CD14-positive monocyte (primary cell): ENCODE measurements around the gene CEL. TPM values are rescaled to one million over a fixed set of nuclear protein-coding genes. Genes with fewer than 3 reads are reported as not detected.

Experiments used
- DNase-seq, 3 donors: peaks; one replicate each; pipeline ENCODE4 v3.0.0-alpha.2; 2011 to 2022
- H2AFZ ChIP-seq: 2 replicates; pipeline ENCODE4 v1.6.0; 2012; ENCODE audit warnings: mild to moderate bottlenecking, low read depth, low read length, inconsistent platforms; ENCODE audit not compliant: insufficient read depth, poor library complexity, severe bottlenecking
- H3K27ac ChIP-seq, 2 donors: 1 replicate in 1 of 2; 2 replicates in 1 of 2; pipeline ENCODE4 v1.5.1; 2012 to 2013; ENCODE audit warnings: low read length in 2 of 2, control low read depth in 1 of 2, inconsistent platforms in 1 of 2, low read depth in 1 of 2, mild to moderate bottlenecking in 1 of 2
- H3K27me3 ChIP-seq, 2 donors: one replicate each; pipeline versions ENCODE4 v1.6.0 to v1.6.1; 2011 to 2013; ENCODE audit warnings: low read length in 2 of 2; ENCODE audit not compliant: control insufficient read depth in 2 of 2, insufficient read depth in 2 of 2
- H3K36me3 ChIP-seq, 2 donors: replicated peaks in 1 of 2; 1 replicate in 1 of 2; 2 replicates in 1 of 2; pipeline versions ENCODE4 v1.5.1 to v1.6.1; 2012 to 2013; ENCODE audit warnings: low read length in 2 of 2, control low read depth in 1 of 2, inconsistent platforms in 1 of 2, mild to moderate bottlenecking in 1 of 2; ENCODE audit not compliant: insufficient read depth in 2 of 2, control insufficient read depth in 1 of 2
- H3K4me1 ChIP-seq, 2 donors: 1 replicate in 1 of 2; 2 replicates in 1 of 2; pipeline versions ENCODE4 v1.5.1 to v1.6.1; 2012 to 2013; ENCODE audit warnings: low read length in 2 of 2, control low read depth in 1 of 2, inconsistent platforms in 1 of 2, mild to moderate bottlenecking in 1 of 2, moderate library complexity in 1 of 2; ENCODE audit not compliant: insufficient read depth in 2 of 2, control insufficient read depth in 1 of 2
- H3K4me2 ChIP-seq: replicated peaks from 2 replicates; pipeline ENCODE3; 2012; ENCODE audit warnings: low read length, moderate library complexity, mild to moderate bottlenecking; ENCODE audit not compliant: poor library complexity, severe bottlenecking; ENCODE audit errors: extremely low read depth
- H3K4me3 ChIP-seq, 3 experiments: fragments of 200-600 bp in 1 of 3; sonication (generic) in 1 of 3; replicated peaks in 1 of 3; 1 replicate in 2 of 3; 2 replicates in 1 of 3; pipeline ENCODE4 v1.5.1; 2011 to 2013; ENCODE audit warnings: low read length in 3 of 3, mild to moderate bottlenecking in 3 of 3, control low read depth in 2 of 3, low read depth in 2 of 3, inconsistent platforms in 1 of 3, moderate library complexity in 1 of 3
- H3K79me2 ChIP-seq: 2 replicates; pipeline ENCODE4 v1.6.0; 2012; ENCODE audit warnings: mild to moderate bottlenecking, control low read depth, inconsistent platforms, low read length, moderate library complexity; ENCODE audit not compliant: insufficient read depth
- H3K9ac ChIP-seq: 2 replicates; pipeline ENCODE4 v1.6.0; 2017; ENCODE audit warnings: low read length, mild to moderate bottlenecking; ENCODE audit not compliant: insufficient read depth, poor library complexity, severe bottlenecking
- H3K9me3 ChIP-seq, 2 donors: replicated peaks in 1 of 2; 1 replicate in 1 of 2; 2 replicates in 1 of 2; pipeline versions ENCODE4 v1.5.1 to v1.6.1; 2012 to 2013; ENCODE audit warnings: low read length in 2 of 2, control low read depth in 1 of 2; ENCODE audit not compliant: control insufficient read depth in 1 of 2, insufficient read depth in 1 of 2
- H4K20me1 ChIP-seq: 2 replicates; pipeline ENCODE4 v1.6.0; 2012; ENCODE audit warnings: mild to moderate bottlenecking, low read length, control low read depth, moderate library complexity; ENCODE audit not compliant: insufficient read depth
- H3K27ac Mint-ChIP-seq, 7 donors: one replicate each; pipeline ENCODE4 v1.8.0; 2020; ENCODE audit warnings: mild to moderate bottlenecking in 7 of 7, mixed read lengths in 7 of 7, moderate library complexity in 6 of 7, inconsistent platforms in 2 of 7
- H3K27me3 Mint-ChIP-seq, 3 donors: one replicate each; pipeline ENCODE4 v1.8.0; 2021 to 2022; ENCODE audit warnings: low read depth in 3 of 3, mild to moderate bottlenecking in 3 of 3, mixed read lengths in 3 of 3, moderate library complexity in 3 of 3, inconsistent platforms in 1 of 3
- H3K36me3 Mint-ChIP-seq, 2 donors: one replicate each; pipeline ENCODE4 v1.8.0; 2020; ENCODE audit warnings: mixed read lengths in 2 of 2, inconsistent platforms in 1 of 2, mild to moderate bottlenecking in 1 of 2
- H3K4me1 Mint-ChIP-seq: one replicate; pipeline ENCODE4 v1.8.0; 2020; ENCODE audit warnings: mild to moderate bottlenecking, mixed read lengths
- H3K4me3 Mint-ChIP-seq, 2 donors: one replicate each; pipeline ENCODE4 v1.8.0; 2020; ENCODE audit warnings: mild to moderate bottlenecking in 2 of 2, mixed read lengths in 2 of 2, moderate library complexity in 1 of 2
- H3K9me3 Mint-ChIP-seq, 7 donors: one replicate each; pipeline ENCODE4 v1.8.0; 2020 to 2022; ENCODE audit warnings: mixed read lengths in 7 of 7, mild to moderate bottlenecking in 6 of 7, moderate library complexity in 6 of 7, inconsistent platforms in 2 of 7
- WGBS: methylation state at CpG from one replicate; pipeline ENCODE4 v1.1.5; 2013; ENCODE audit warnings: missing lambda C conversion rate; ENCODE audit not compliant: insufficient coverage; 5-methylcytosine and 5-hydroxymethylcytosine counted together
- intact Hi-C, 2 donors: fragments of 100-400 bp; cut with micrococcal nuclease; formaldehyde crosslinking; loops; one replicate each; pipeline versions ENCODE4 v1.15.0 to v1.15.1; 2023
- polyA plus RNA-seq, 3 donors: library from polyadenylated mRNA; depleted of rRNA in 1 of 3; unstranded in 2 of 3; stranded (reverse) in 1 of 3; fragments of 300-500 nt in 2 of 3; fragments of >200 nt in 1 of 3; fragmentation: Illumina TruSeq in 2 of 3; gene quantifications; 1 replicate in 2 of 3; 2 replicates in 1 of 3; pipeline ENCODE4 v1.2.3, GENCODE V29; 2012 to 2021
- TF ChIP-seq, protein P1 (sequence below): fragments of 200-600 bp; IDR thresholded peaks from one replicate; pipeline ENCODE4 v1.8.0; 2022; ENCODE audit warnings: antibody characterized with exemption, mild to moderate bottlenecking

The CEL gene
- polyA plus RNA-seq, 3 donors: 0.24 TPM; not detected in 2

DNA sequence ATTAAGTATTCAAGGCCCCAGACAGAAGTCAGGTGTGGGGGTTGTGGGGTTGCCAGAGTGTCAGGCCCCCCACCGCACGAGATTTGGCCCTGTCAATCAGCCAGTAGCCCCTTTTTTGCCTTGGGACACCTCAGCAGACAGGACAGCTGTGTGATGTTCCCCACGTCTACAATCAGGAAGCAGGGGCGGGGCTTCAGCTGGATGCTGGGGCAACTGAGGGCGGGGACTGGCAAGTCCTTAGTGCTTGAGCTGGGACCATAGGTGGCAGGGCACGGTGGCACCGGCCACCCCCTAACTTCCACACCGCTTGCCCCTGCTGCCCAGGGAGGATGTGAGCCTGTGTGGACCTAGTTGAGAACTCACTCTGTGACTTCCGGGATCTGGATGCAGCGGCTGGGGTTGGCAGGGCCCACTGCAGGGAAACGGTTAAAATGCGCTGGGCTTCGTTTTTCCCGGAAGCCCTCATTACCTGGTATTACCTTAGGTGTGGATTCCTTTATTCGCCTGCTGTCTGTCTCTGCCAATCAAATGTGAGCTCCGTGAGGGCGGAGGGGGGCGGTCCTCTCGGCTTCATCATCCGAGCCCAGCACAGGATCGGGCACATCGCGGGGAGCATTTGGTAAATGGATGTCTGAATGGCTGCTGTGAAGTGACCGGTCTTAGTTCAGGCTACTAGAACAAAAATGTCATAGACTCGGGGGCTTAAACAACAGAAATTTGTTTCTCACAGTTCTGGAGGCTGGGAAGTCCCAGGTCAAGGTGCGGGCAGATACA, 38.5 kb upstream of the CEL start:
- H3K36me3 Mint-ChIP-seq: no peaks in the 10 kb centered on the region
- H3K9me3 ChIP-seq: no peaks in the 10 kb centered on the region
- H3K4me1 ChIP-seq: peaks cover 3 to 5% of the 10 kb centered on the region in 2 donors
- H3K4me2 ChIP-seq: no peak overlapping the region
- no peak overlapping the region for H3K4me3 ChIP-seq
- H3K27ac Mint-ChIP-seq: peak overlapping the region in 1 of 7 donors; percentile 41
- intact Hi-C loops: loop anchor here in 1 of 2 donors (10.0 kb wide), 1 partner anchor 461 kb away; no protein-coding TSS in a partner anchor
- peaks cover 6% of the 10 kb centered on the region for H3K4me1 Mint-ChIP-seq
- no peaks in the 10 kb centered on the region for H3K27me3 ChIP-seq
- peaks cover 2 to 6% (median 3%) of the 10 kb centered on the region in 3 donors for H3K27me3 Mint-ChIP-seq
- H3K4me3 Mint-ChIP-seq: no peak overlapping the region
- no peak overlapping the region for H3K27ac ChIP-seq
- no peaks in the 10 kb centered on the region for H4K20me1 ChIP-seq
- peak overlapping the region; percentile 59 for H2AFZ ChIP-seq
- H3K79me2 ChIP-seq: no peaks in the 10 kb centered on the region
- peaks cover 0 to 3% (median 3%) of the 10 kb centered on the region in 7 donors for H3K9me3 Mint-ChIP-seq
- no peaks in the 10 kb centered on the region for H3K36me3 ChIP-seq
- TF ChIP-seq, protein P1, sequence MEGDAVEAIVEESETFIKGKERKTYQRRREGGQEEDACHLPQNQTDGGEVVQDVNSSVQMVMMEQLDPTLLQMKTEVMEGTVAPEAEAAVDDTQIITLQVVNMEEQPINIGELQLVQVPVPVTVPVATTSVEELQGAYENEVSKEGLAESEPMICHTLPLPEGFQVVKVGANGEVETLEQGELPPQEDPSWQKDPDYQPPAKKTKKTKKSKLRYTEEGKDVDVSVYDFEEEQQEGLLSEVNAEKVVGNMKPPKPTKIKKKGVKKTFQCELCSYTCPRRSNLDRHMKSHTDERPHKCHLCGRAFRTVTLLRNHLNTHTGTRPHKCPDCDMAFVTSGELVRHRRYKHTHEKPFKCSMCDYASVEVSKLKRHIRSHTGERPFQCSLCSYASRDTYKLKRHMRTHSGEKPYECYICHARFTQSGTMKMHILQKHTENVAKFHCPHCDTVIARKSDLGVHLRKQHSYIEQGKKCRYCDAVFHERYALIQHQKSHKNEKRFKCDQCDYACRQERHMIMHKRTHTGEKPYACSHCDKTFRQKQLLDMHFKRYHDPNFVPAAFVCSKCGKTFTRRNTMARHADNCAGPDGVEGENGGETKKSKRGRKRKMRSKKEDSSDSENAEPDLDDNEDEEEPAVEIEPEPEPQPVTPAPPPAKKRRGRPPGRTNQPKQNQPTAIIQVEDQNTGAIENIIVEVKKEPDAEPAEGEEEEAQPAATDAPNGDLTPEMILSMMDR: no peak
- WGBS: 82% methylated on average over 20 of the region's 26 CpGs
- peak; percentile 15 to 37 (median 37) for DNase-seq
- no peak overlapping the region for H3K9ac ChIP-seq

DNA sequence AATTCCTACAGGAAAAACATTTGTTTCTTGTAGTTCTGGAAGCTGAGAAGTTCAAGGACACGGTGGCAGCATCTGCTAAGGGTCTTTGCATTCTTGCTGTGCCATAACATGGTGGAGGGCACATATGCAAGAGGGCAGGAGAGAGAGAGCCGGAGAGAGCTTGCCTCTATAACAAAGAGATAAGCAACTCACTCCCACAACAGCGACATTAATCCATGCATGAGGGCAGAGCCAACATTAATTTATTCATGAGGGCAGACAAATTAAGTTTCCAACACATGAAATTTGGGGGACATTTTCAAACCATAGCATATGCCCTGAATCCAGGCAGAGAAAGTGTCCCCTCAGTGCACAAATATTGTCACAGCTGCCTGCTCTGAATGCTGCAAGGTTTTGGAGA, 35.4 kb upstream of the CEL start:
- Histone ChIP-seq H3K4me2 (no peak overlapping the region), H3K27ac (no peak overlapping the region), H4K20me1 (no peaks in the 10 kb centered on the region), H3K4me3 (no peak overlapping the region), H3K36me3 (no peaks in the 10 kb centered on the region), H3K9me3 (no peaks in the 10 kb centered on the region), H3K79me2 (peaks cover 19% of the 10 kb centered on the region), H3K27me3 (no peaks in the 10 kb centered on the region), H2AFZ (no peak overlapping the region), H3K9ac (no peak overlapping the region), H3K4me1 (peaks cover 15 to 19% of the 10 kb centered on the region in 2 donors)
- WGBS: 100% methylated on average over 1 of the region's 3 CpGs
- Mint-ChIP-seq H3K4me3 (no peak overlapping the region), H3K27me3 (peaks cover 2 to 6% (median 3%) of the 10 kb centered on the region in 3 donors), H3K9me3 (peaks cover 0 to 2% (median 0%) of the 10 kb centered on the region in 7 donors), H3K27ac (no peak overlapping the region), H3K4me1 (peaks cover 21% of the 10 kb centered on the region), H3K36me3 (no peaks in the 10 kb centered on the region)
- TF ChIP-seq, protein P1: no peak
- DNase-seq: no peak
- intact Hi-C loops: loop anchor here in 1 of 2 donors (10.0 kb wide), 1 partner anchor 458 kb away; no protein-coding TSS in a partner anchor
